Mucosa of descending colon (tissue), 3 donors: Measurements from ENCODE around the gene LOXL3. TPM values are rescaled to one million over a fixed set of nuclear protein-coding genes. Genes with fewer than 3 reads are reported as not detected.

Experiments
- ATAC-seq: fragments of 200-7000 bp; cut with Tn5 transposase; one replicate; pipeline ENCODE4 v1.9.1; 2020; ENCODE audit warnings: mild to moderate bottlenecking, moderate library complexity
- DNase-seq, 3 donors: peaks; one replicate each; pipeline ENCODE4 v3.0.0-alpha.2; 2020
- H3K36me3 ChIP-seq: fragments of 200-600 bp; one replicate; pipeline ENCODE4 v1.8.0; 2021; ENCODE audit warnings: low read depth, mild to moderate bottlenecking
- H3K4me1 ChIP-seq: fragments of 200-600 bp; one replicate; pipeline ENCODE4 v1.8.0; 2021; ENCODE audit warnings: low read depth, mild to moderate bottlenecking
- H3K4me3 ChIP-seq: fragments of 200-600 bp; one replicate; pipeline ENCODE4 v1.8.0; 2021; ENCODE audit warnings: mild to moderate bottlenecking
- H3K9me3 ChIP-seq: fragments of 200-600 bp; one replicate; pipeline ENCODE4 v1.8.0; 2021; ENCODE audit warnings: mild to moderate bottlenecking
- intact Hi-C, 2 donors: fragments of 100-400 bp; cut with DNase I in 1 of 2; cut with micrococcal nuclease in 1 of 2; formaldehyde crosslinking; loops; one replicate each; pipeline versions ENCODE4 v1.11.0 to v1.11.1; 2022; cut with DNase I, micrococcal nuclease
- total RNA-seq, 3 donors: library from RNA; stranded (reverse); fragmentation: NEBNext Ultra II Directional in 2 of 3; extraction: Animal tissue kit (Norgen Biotek cat#: 25700) in 2 of 3; gene quantifications; one replicate each; pipeline versions ENCODE4 v1.2.1 to v1.2.4, GENCODE V29; 2021 to 2023
- TF ChIP-seq, protein P1 (sequence below): fragments of 200-600 bp; IDR thresholded peaks from one replicate; pipeline ENCODE4 v1.8.0; 2022; ENCODE audit warnings: antibody characterized with exemption, mild to moderate bottlenecking
- donor health status: DM: no; HTN: no; CAD: no; lungs with moderate emphysema.
- donor health status: DM: no; HTN: no; CAD: no.
- donor health status: DM: no; HTN: yes; CAD: no.

The LOXL3 gene
- total RNA-seq, 3 donors from 2014 or later = 2.2 to 6.9 (median 4.4) TPM

GRCh38 chr2:74536166-74536950 is 17.4 kb downstream of the LOXL3 start:
- Histone ChIP-seq H3K9me3 (no peaks in the 10 kb centered on the region), H3K36me3 (no peaks in the 10 kb centered on the region), H3K4me1 (no peaks in the 10 kb centered on the region), H3K4me3 (no peak overlapping the region)
- peak in 1 of 3 donors; percentile 43 for DNase-seq
- ATAC-seq = no peak
- TF ChIP-seq, protein P1, sequence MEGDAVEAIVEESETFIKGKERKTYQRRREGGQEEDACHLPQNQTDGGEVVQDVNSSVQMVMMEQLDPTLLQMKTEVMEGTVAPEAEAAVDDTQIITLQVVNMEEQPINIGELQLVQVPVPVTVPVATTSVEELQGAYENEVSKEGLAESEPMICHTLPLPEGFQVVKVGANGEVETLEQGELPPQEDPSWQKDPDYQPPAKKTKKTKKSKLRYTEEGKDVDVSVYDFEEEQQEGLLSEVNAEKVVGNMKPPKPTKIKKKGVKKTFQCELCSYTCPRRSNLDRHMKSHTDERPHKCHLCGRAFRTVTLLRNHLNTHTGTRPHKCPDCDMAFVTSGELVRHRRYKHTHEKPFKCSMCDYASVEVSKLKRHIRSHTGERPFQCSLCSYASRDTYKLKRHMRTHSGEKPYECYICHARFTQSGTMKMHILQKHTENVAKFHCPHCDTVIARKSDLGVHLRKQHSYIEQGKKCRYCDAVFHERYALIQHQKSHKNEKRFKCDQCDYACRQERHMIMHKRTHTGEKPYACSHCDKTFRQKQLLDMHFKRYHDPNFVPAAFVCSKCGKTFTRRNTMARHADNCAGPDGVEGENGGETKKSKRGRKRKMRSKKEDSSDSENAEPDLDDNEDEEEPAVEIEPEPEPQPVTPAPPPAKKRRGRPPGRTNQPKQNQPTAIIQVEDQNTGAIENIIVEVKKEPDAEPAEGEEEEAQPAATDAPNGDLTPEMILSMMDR = no peak
- intact Hi-C loops = loop anchor here in 1 of 2 donors (10.0 kb wide), 1 partner anchor 52 kb away; the partner anchor contains the start of genes CCDC142 and TTC31

- Histone ChIP-seq H3K36me3 (no peaks in the 10 kb centered on the region), H3K4me1 (no peaks in the 10 kb centered on the region), H3K9me3 (no peaks in the 10 kb centered on the region), H3K4me3 (no peak overlapping the region)
- ATAC-seq (no peak), DNase-seq (peak in 1 of 3 donors; percentile 44)
- intact Hi-C loops = loop anchor here in 1 of 2 donors (10.0 kb wide), 1 partner anchor 51 kb away; the partner anchor contains the start of genes CCDC142 and TTC31
- TF ChIP-seq, protein P1 = no peak
Measured at GRCh38 chr2:74535440-74535965, 18.2 kb downstream of the LOXL3 start.

- H3K4me1 ChIP-seq = no peaks in the 10 kb centered on the region
- TF ChIP-seq, protein P1 = no peak
- no peaks in the 10 kb centered on the region for H3K36me3 ChIP-seq
- intact Hi-C loops = loop anchor here in 1 of 2 donors (10.0 kb wide), 1 partner anchor 50 kb away; the partner anchor contains the start of genes CCDC142 and TTC31
- no peak for ATAC-seq
- H3K4me3 ChIP-seq = no peak overlapping the region
- DNase-seq = no peak
- H3K9me3 ChIP-seq = no peaks in the 10 kb centered on the region
Measured at GRCh38 chr2:74534411-74534810, 19.3 kb downstream of the LOXL3 start.

DNA sequence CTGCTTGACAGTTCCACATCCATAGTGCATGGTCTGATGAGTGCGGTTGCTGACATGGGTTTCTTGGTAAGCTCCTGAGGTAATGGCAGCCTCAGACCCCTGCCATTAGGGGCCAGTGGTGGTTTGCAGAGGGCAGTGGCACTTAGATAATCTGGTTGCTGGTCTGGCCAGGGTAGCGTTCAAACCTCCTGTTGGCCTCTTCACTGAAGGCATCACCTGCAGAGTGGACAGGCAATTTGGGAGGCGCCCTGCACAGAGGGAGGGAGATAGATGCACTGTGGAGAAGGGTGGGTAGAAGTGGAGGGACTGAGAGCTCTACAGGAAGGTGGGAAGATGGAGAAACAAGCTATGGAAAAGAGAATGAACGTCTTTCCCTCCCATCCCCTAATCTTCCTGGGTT is 20.3 kb downstream of the LOXL3 start:
- Histone ChIP-seq H3K4me1 (peaks cover 5% of the 10 kb centered on the region), H3K4me3 (no peak overlapping the region), H3K36me3 (no peaks in the 10 kb centered on the region), H3K9me3 (no peaks in the 10 kb centered on the region)
- intact Hi-C loops = loop anchor here in 1 of 2 donors (10.0 kb wide), 1 partner anchor 49 kb away; the partner anchor contains the start of genes CCDC142 and TTC31
- TF ChIP-seq, protein P1 = no peak
- DNase-seq (no peak), ATAC-seq (no peak)

DNA sequence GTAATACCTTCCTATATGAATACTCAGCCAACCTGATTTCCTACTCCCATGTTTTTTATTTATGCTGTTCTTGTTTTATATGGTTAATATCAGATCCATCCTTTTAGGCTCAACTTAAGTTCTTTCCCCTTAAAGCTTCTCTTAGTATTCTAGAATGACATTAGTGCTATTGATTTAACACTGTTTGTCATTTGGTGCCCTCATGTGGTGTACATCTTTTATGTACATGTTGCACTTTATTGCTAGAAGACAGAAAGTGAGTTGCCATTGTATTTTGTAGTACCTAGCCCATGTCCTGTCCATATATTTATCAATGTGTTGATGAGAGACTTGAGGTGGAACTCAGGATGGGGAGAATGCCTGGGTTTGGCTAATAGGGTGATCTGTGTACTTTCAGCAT is 21.5 kb downstream of the LOXL3 start:
- TF ChIP-seq, protein P1 = no peak
- no peak for DNase-seq
- no peaks in the 10 kb centered on the region for H3K36me3 ChIP-seq
- no peaks in the 10 kb centered on the region for H3K9me3 ChIP-seq
- H3K4me1 ChIP-seq = peaks cover 11% of the 10 kb centered on the region
- no peak overlapping the region for H3K4me3 ChIP-seq
- ATAC-seq = no peak
- intact Hi-C loops = loop anchor here in 1 of 2 donors (10.0 kb wide), 1 partner anchor 47 kb away; the partner anchor contains the start of genes CCDC142 and TTC31
